Stimulated activated naive CD8-positive, alpha-beta T cell treated with anti-CD3 and anti-CD28 coated beads, Interleukin-15, Interleukin-2, amounts not matched to agents 100 ng/mL and 50 ng/mL, for 24 hours (primary cell): Measurements from ENCODE around the gene CES5A.
"Not testable (repeated sequence)": the region's sequence is repeated elsewhere in the genome, so short reads cannot be mapped to it uniquely, and the experiment has no call there.

Experiments used
- H3K27ac Mint-ChIP-seq: one replicate; pipeline ENCODE4 v1.8.0; 2021; ENCODE audit warnings: mild to moderate bottlenecking, mixed read lengths
- H3K27me3 Mint-ChIP-seq: one replicate; pipeline ENCODE4 v1.8.0; 2021; ENCODE audit warnings: mixed read lengths
- H3K36me3 Mint-ChIP-seq: one replicate; pipeline ENCODE4 v1.8.0; 2021; ENCODE audit warnings: low read depth, mixed read lengths
- H3K4me1 Mint-ChIP-seq: one replicate; pipeline ENCODE4 v1.8.0; 2021; ENCODE audit warnings: low read depth, mixed read lengths
- H3K4me3 Mint-ChIP-seq: one replicate; pipeline ENCODE4 v1.8.0; 2021; ENCODE audit warnings: mild to moderate bottlenecking, mixed read lengths
- H3K9me3 Mint-ChIP-seq: one replicate; pipeline ENCODE4 v1.8.0; 2021; ENCODE audit warnings: mixed read lengths

Gene CES5A, protein sequence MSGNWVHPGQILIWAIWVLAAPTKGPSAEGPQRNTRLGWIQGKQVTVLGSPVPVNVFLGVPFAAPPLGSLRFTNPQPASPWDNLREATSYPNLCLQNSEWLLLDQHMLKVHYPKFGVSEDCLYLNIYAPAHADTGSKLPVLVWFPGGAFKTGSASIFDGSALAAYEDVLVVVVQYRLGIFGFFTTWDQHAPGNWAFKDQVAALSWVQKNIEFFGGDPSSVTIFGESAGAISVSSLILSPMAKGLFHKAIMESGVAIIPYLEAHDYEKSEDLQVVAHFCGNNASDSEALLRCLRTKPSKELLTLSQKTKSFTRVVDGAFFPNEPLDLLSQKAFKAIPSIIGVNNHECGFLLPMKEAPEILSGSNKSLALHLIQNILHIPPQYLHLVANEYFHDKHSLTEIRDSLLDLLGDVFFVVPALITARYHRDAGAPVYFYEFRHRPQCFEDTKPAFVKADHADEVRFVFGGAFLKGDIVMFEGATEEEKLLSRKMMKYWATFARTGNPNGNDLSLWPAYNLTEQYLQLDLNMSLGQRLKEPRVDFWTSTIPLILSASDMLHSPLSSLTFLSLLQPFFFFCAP

GRCh38 chr16:55875273-55875672 is at the start of gene CES5A:
Gene CES5A, minus strand, starts transcription at chr16:55875373. Its CDS starts 152 bp downstream, at chr16:55875221.
- no peaks in the 10 kb centered on the region for H3K27me3 Mint-ChIP-seq
- no peaks in the 10 kb centered on the region for H3K9me3 Mint-ChIP-seq
- no peaks in the 10 kb centered on the region for H3K36me3 Mint-ChIP-seq
- H3K4me1 Mint-ChIP-seq = no peaks in the 10 kb centered on the region
- no peak within 1 kb of the TSS for H3K4me3 Mint-ChIP-seq
- H3K27ac Mint-ChIP-seq = no peak within 1 kb of the TSS

DNA sequence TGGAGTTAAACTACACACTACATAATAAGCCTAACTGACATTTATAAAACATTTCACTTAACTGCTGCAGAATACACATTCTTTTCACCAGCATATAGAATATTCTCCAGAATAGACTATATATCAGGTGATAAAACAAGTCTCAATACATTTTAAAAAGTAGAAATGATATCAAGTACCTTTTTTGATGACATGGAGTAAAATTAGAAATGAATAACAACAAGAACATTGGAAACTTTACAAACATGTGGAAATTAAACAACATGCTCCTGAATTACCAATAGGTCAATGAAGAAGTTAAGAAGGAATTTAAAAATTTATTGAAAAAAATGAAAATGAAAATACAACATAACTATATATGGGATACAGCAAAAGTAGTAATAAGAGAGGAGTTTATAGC is 47.5 kb upstream of the CES5A start:
- Mint-ChIP-seq H3K9me3 (peaks cover 18% of the 10 kb centered on the region), H3K4me3 (no peak overlapping the region), H3K27ac (no peak overlapping the region), H3K36me3 (no peaks in the 10 kb centered on the region), H3K27me3 (peaks cover 64% of the 10 kb centered on the region), H3K4me1 (no peaks in the 10 kb centered on the region)

GRCh38 chr16:55917373-55918160 is 42.4 kb upstream of the CES5A start:
- peaks cover 32% of the 10 kb centered on the region for H3K27me3 Mint-ChIP-seq
- H3K4me3 Mint-ChIP-seq = no peak overlapping the region
- H3K4me1 Mint-ChIP-seq = no peaks in the 10 kb centered on the region
- H3K9me3 Mint-ChIP-seq = peaks cover 15% of the 10 kb centered on the region
- no peaks in the 10 kb centered on the region for H3K36me3 Mint-ChIP-seq
- no peak overlapping the region for H3K27ac Mint-ChIP-seq

DNA sequence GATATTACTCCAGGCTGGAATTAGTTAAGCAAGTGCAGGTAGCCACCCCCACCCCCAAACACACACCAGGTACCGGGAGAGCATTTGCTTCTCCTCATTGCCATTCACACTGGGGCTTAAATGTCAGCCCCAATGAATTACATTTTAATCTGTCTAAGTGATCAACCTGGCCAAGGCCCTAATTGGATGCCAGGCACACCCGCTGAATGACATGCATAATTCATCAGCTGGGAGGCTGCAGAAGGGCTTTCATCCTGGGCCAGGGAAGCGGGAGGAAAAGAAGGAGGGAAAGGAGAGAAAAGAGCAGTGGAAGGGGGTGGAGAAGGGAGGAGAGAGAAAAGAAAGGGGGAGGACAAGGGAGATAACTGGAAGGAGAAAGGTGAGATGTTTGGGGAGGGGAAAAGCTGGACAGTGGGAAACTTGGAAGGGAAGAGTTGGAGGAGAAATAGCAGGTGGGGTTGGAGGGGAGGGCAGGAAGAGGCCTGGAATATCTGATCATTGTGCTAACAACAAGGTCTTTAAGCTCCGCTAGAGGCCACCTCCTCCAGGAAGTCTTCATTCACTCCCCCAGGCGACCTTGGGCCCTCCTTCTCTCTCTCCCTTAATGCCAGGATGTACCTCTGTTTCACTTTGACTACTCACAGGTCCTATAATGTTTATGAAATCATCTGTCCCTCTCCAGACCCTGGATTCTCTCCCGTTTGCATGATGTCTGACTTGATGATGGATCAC is 40.1 kb upstream of the CES5A start:
- Mint-ChIP-seq H3K36me3 (no peaks in the 10 kb centered on the region), H3K4me3 (no peak overlapping the region), H3K27me3 (peaks cover 21% of the 10 kb centered on the region), H3K4me1 (no peaks in the 10 kb centered on the region), H3K27ac (no peak overlapping the region), H3K9me3 (peaks cover 5% of the 10 kb centered on the region)

GRCh38 chr16:55914383-55914782 is 39.2 kb upstream of the CES5A start:
- H3K27ac Mint-ChIP-seq = no peak overlapping the region
- H3K9me3 Mint-ChIP-seq = no peaks in the 10 kb centered on the region
- H3K36me3 Mint-ChIP-seq = no peaks in the 10 kb centered on the region
- H3K4me3 Mint-ChIP-seq = no peak overlapping the region
- H3K27me3 Mint-ChIP-seq = peaks cover 16% of the 10 kb centered on the region
- H3K4me1 Mint-ChIP-seq = no peaks in the 10 kb centered on the region

- Mint-ChIP-seq H3K4me1 (no peaks in the 10 kb centered on the region), H3K36me3 (no peaks in the 10 kb centered on the region), H3K27me3 (peaks cover 15% of the 10 kb centered on the region), H3K27ac (no peak overlapping the region), H3K9me3 (no peaks in the 10 kb centered on the region), H3K4me3 (no peak overlapping the region)
These were observed 38.5 kb upstream of the CES5A start for GRCh38 chr16:55913716-55914115.

DNA sequence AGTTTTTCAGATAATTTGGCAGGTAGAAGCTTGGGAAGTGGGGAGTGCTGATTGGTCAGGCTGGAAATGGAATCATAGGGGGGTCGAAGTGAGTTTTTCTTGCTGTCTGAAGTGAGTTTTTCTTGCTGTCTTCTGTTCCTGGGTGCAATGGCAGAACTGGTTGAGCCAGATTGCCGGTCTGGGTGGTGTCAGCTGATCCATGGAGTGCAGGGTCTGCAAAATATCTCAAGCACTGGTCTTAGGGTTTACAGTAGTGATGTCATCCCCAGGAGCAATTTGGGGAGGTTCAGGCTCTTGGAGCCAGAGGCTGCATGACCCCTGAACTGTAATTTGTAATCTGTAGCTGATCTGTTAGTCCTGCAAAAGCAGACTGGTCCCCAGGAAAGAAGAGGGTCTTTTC is 37.9 kb upstream of the CES5A start:
- not testable (repeated sequence) for H3K27ac Mint-ChIP-seq, H3K9me3 Mint-ChIP-seq, H3K27me3 Mint-ChIP-seq, H3K36me3 Mint-ChIP-seq, H3K4me3 Mint-ChIP-seq, H3K4me1 Mint-ChIP-seq

DNA sequence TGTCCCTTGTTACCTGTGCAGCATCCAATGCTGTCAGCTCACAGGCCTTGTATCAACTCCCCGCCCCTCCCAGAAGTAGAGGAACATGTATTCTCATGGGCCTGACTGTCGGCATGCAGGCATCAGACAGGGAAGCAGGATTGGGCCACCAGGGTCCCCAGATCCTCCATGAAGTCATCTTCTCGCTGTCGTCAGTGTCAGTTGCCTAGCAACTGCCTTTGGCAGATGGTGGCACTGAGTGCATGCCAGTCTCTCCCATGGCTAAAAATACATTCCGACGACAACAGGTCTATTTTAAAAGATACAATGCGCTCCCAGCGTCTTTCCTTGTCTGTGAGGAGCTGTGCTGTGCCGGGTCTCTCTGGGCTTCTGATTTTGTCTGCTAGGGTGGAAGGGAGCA is 36.8 kb upstream of the CES5A start:
- H3K4me3 Mint-ChIP-seq = no peak overlapping the region
- H3K9me3 Mint-ChIP-seq = no peaks in the 10 kb centered on the region
- no peaks in the 10 kb centered on the region for H3K4me1 Mint-ChIP-seq
- H3K36me3 Mint-ChIP-seq = no peaks in the 10 kb centered on the region
- H3K27me3 Mint-ChIP-seq = peaks cover 9% of the 10 kb centered on the region
- no peak overlapping the region for H3K27ac Mint-ChIP-seq

GRCh38 chr16:55911616-55912015 is 36.4 kb upstream of the CES5A start:
- Mint-ChIP-seq H3K27ac (no peak overlapping the region), H3K9me3 (no peaks in the 10 kb centered on the region), H3K4me1 (no peaks in the 10 kb centered on the region), H3K36me3 (no peaks in the 10 kb centered on the region), H3K4me3 (no peak overlapping the region), H3K27me3 (peaks cover 9% of the 10 kb centered on the region)

- no peaks in the 10 kb centered on the region for H3K9me3 Mint-ChIP-seq
- H3K27me3 Mint-ChIP-seq = peaks cover 9% of the 10 kb centered on the region
- no peaks in the 10 kb centered on the region for H3K36me3 Mint-ChIP-seq
- no peak overlapping the region for H3K4me3 Mint-ChIP-seq
- no peaks in the 10 kb centered on the region for H3K4me1 Mint-ChIP-seq
- no peak overlapping the region for H3K27ac Mint-ChIP-seq
These were observed 34.7 kb upstream of the CES5A start for GRCh38 chr16:55909876-55910275.

DNA sequence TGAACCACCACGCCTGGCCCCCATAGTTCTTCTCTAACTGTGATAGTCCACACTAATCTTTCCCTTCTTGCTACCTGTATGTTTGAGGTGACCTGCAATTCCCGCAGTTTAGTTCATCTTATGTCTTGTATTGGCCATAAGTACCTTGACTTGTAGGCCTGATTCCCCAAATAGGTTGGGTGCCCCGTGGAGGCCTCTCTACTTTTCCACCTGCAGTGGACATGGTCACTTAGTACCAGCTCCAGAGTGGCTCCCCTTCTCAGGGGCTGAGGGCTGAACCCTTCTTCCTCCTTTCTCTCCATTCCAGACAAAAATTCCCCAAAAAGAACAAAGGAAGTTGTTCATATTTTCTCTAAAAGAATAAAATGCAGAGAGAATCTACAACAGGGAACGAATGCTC is 33.5 kb upstream of the CES5A start:
- Mint-ChIP-seq H3K4me3 (no peak overlapping the region), H3K9me3 (peaks cover 4% of the 10 kb centered on the region), H3K36me3 (no peaks in the 10 kb centered on the region), H3K4me1 (no peaks in the 10 kb centered on the region), H3K27ac (no peak overlapping the region), H3K27me3 (peaks cover 16% of the 10 kb centered on the region)

- no peaks in the 10 kb centered on the region for H3K4me1 Mint-ChIP-seq
- no peak overlapping the region for H3K27ac Mint-ChIP-seq
- peaks cover 14% of the 10 kb centered on the region for H3K9me3 Mint-ChIP-seq
- H3K4me3 Mint-ChIP-seq = no peak overlapping the region
- H3K27me3 Mint-ChIP-seq = peaks cover 24% of the 10 kb centered on the region
- no peaks in the 10 kb centered on the region for H3K36me3 Mint-ChIP-seq
These were observed 32.5 kb upstream of the CES5A start for GRCh38 chr16:55907661-55908060.

DNA sequence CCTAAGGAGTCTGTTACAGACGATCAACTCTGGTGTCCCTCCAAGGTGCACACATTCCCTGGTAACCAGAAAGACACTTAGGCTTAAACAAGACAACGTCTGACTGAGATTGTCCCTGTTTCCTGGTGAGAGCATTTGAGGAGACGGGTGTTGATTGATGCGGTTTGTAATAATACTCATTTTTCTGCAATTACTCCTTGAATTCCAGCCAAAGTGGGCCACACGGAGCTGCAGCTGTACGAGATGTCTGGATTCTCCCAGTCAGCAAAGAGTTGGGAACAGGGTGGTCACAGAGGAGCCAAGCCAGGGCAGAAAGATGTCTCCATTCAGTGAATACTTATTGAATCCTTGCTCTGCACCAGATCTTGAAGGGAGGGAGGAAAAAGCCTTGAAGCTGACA is 30.9 kb upstream of the CES5A start:
- H3K4me1 Mint-ChIP-seq = no peaks in the 10 kb centered on the region
- H3K27me3 Mint-ChIP-seq = peaks cover 20% of the 10 kb centered on the region

GRCh38 chr16:55905651-55906050 is 30.5 kb upstream of the CES5A start:
- peaks cover 16% of the 10 kb centered on the region for H3K27me3 Mint-ChIP-seq
- peaks cover 16% of the 10 kb centered on the region for H3K9me3 Mint-ChIP-seq
- no peaks in the 10 kb centered on the region for H3K4me1 Mint-ChIP-seq
- H3K4me3 Mint-ChIP-seq = no peak overlapping the region
- no peaks in the 10 kb centered on the region for H3K36me3 Mint-ChIP-seq
- H3K27ac Mint-ChIP-seq = no peak overlapping the region

More for the DNA sequence above, 30.9 kb upstream of the CES5A start:
- peaks cover 16% of the 10 kb centered on the region for H3K9me3 Mint-ChIP-seq
- no peak overlapping the region for H3K4me3 Mint-ChIP-seq
- no peak overlapping the region for H3K27ac Mint-ChIP-seq
- H3K36me3 Mint-ChIP-seq = no peaks in the 10 kb centered on the region
